Fibroblast of peridontal ligament (primary cell): ENCODE results near the gene PPP4R3A.
"Not testable (repeated sequence)": the region's sequence is repeated elsewhere in the genome, so short reads cannot be mapped to it uniquely, and the experiment has no call there.

ENCODE experiments used
- DNase-seq: peaks from one replicate; pipeline ENCODE4 v3.0.0-alpha.2; 2010; ENCODE audit errors: extremely low read depth

Gene PPP4R3A

GRCh38 chr14:91503000-91503504 lies 7.1 kb downstream of the PPP4R3A start:
- no peak for DNase-seq

- DNase-seq, result no peak
Observed at GRCh38 chr14:91501951-91502930, 7.9 kb downstream of the PPP4R3A start.

- DNase-seq, result no peak
Observed at GRCh38 chr14:91501348-91501747, 8.8 kb downstream of the PPP4R3A start.

- DNase-seq, result no peak
Observed at GRCh38 chr14:91496790-91497189, 13.3 kb downstream of the PPP4R3A start.

GRCh38 chr14:91494392-91495065 lies 15.6 kb downstream of the PPP4R3A start:
- not testable (repeated sequence) for DNase-seq

- DNase-seq, result peak; percentile 48
Observed at GRCh38 chr14:91493169-91493568, 16.9 kb downstream of the PPP4R3A start.

GRCh38 chr14:91484744-91485143 lies 25.4 kb downstream of the PPP4R3A start:
- DNase-seq, result peak; percentile 26

- no peak for DNase-seq
Observed at GRCh38 chr14:91484186-91484585, 25.9 kb downstream of the PPP4R3A start.

GRCh38 chr14:91482263-91483013 lies 27.7 kb downstream of the PPP4R3A start:
- DNase-seq, result peak; percentile 83

GRCh38 chr14:91477388-91477787 lies 32.7 kb downstream of the PPP4R3A start:
- no peak for DNase-seq

- DNase-seq, result no peak
Observed at GRCh38 chr14:91473046-91473445, 37.1 kb downstream of the PPP4R3A start.

GRCh38 chr14:91470216-91470615 lies 39.9 kb downstream of the PPP4R3A start:
- no peak for DNase-seq

GRCh38 chr14:91466192-91466591 lies 43.9 kb downstream of the PPP4R3A start:
- DNase-seq, result no peak

GRCh38 chr14:91464615-91465205 lies 45.4 kb downstream of the PPP4R3A start:
- DNase-seq, result no peak

- no peak for DNase-seq
Observed at GRCh38 chr14:91458612-91459011, 51.5 kb downstream of the PPP4R3A start.

GRCh38 chr14:91456283-91456682 lies 53.8 kb downstream of the PPP4R3A start:
- DNase-seq, result no peak

GRCh38 chr14:91454580-91454979 lies 55.5 kb downstream of the PPP4R3A start:
- DNase-seq, result no peak

- no peak for DNase-seq
Observed at GRCh38 chr14:91454155-91454554, 56.0 kb downstream of the PPP4R3A start.

GRCh38 chr14:91453744-91454143 lies 56.4 kb downstream of the PPP4R3A start:
- no peak for DNase-seq

GRCh38 chr14:91444335-91445020 lies 65.6 kb downstream of the PPP4R3A start:
- no peak for DNase-seq

- no peak for DNase-seq
Observed at GRCh38 chr14:91439345-91439744, 70.8 kb downstream of the PPP4R3A start.
